HUDEP-2 (cell line): ENCODE results near the gene PPP1CA.

Experiments
- DNase-seq, 76 experiments: peaks; one replicate each; lab custom pipeline; 2025; ENCODE audit not compliant: unreplicated experiment in 76 of 76; lab: John Stamatoyannopoulos, UW

Gene PPP1CA

DNA sequence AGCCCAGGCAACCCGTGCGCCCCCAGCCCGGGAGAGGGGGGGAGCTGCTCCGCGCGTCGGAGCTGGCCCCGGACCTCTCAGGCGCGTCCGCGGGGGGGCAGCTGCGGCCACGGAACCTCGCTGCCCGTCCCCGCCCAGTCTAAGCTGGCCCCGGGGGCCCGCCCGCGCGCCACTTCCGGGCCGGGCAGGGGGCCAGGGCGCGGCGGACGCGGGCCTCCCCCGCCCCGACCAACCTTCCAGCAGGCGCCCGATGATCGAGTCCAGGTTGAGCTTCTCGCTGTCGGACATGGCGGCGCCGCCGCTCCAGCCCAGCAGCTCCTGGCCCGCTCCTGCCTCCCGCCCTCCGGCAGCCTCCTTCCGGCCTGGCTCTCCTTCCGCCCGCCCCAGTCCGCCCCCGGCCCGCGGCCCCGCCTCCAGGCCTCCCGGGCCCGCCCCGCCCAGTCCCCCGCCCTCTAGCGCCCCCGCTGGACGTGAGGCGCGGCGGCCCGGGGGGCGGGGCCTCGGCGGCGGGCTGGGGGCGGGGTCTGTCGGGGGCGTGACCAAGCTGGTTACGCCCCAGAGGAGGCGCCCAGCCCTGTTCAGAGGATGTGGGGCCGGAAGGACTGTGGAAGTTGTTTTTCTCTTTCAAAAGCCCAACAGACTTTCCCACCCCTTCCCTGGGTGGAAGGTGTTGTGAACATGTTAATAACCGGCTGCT, at the start of gene PPP1CA:
Gene PPP1CA (minus strand): TSS at position 364 of the 697 bp plus-strand sequence. CDS start 76 bp downstream, at position 288.
- peak in 72 of 76 experiments; percentile 38 to 92 (median 80) for DNase-seq

DNA sequence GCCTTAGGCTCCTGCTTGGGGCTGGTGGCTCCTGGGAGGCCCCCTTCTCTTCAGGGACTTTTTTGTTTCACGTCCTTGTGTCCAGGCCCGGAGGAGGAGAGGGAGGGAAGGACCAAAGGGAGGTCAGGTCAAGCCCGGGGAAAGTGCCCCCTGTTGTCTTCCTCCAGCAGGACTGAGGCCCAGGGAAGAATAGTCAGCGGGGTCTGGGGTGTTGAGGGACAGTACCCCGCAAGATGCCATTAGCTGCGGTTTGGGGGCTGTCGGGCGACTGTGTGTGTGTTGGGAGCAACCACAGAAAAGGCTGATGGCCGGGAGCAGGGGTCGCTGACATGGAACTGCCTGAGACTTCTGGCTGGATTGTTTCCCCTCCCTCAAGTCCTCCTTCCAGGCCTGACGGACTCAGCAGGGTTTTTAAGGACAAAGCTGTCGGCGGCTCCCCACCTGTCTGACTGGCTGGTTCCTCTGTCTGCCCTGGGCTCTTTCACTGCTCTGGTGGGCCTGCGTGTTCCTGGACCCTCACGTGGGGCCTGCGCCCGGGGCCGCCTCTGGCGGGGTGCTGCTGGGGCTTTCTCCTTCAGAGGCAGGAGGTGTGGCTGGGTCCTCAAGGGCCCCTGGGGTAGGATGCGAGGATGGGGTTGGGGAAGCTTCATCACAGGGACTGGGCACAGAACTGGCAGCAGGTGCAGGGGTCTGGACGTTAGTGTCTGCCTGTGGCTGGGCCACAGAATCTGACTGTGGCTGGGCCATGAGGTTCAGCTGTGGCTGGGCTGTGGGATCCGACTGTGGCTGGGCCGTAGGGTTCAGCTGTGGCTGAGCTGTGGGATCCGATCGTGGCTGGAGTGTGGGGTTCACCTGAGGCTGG, 49.4 kb upstream of the PPP1CA start:
- no peak for DNase-seq

DNA sequence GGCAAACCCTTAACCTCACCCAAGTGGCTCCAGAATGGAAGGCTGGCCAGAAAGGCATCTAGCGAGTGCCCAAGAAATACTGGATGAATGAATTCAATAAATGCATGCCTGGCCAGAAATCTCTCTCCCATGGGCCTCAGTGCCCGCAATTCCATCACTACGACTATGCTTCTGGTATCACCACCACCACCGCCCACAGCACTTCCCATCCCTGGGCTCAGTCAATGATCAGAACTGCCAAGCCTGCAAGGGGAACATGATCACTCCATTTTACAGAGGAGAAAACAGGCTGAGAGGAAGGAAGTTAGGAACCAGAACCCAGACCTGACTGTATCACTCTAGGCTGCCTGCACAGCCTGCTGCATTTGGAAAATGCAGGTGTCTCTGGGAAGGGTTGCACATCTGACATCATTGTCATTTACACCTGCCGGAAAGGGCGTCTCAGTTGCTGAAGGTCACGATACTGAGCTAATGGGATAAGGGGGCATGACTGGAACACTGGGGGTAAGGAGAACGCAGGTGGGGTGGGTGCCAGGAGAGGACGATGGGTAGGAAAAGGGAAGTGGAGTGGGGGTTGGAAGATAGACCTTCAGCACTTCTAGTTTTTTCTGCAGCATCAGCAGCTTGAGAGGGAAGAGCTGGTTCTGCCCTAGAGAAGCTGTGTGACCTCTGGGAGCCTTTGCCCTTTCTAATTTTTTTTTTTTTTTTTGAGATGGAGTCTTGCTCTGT, 47.6 kb upstream of the PPP1CA start:
- DNase-seq: no peak

DNA sequence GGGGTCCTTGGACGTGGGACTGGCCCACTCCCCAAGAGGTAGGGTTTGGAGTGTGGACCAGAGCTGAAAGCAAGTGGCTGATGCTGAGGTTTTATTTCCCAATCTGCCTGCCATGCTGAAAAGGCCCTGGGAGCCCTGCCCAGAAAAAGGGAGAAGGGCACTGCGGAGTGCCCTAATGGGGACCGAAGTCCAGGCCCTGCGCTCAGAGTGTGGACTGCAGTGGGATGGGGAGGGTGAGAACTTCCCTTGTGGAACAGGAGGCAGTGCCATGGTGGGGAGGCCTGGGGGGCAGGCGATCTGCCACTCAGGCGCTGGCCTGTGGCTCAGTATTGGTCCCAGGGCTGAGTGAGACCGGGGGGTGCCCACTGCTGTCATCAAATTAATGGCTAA, 46.6 kb upstream of the PPP1CA start:
- no peak for DNase-seq

DNA sequence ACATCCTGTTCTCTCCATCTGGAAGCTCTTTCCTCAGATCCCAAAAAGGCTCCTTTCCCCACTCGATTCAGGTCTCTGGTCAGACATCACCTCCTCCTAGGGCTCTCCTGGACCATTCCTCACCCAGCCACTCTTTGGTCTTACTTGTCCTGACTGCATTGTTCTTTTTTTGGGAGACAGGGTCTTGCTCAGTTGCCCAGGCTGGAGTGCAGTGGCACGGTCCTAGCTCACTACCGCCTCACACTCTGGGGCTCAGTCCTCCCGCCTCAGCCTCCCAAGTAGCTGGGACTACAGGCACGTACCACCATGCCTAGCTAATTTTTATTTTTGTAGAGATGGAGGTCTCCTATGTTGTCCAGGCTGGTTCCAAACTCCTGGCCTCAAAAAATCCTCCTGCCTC, 43.9 kb upstream of the PPP1CA start:
- DNase-seq: no peak

DNA sequence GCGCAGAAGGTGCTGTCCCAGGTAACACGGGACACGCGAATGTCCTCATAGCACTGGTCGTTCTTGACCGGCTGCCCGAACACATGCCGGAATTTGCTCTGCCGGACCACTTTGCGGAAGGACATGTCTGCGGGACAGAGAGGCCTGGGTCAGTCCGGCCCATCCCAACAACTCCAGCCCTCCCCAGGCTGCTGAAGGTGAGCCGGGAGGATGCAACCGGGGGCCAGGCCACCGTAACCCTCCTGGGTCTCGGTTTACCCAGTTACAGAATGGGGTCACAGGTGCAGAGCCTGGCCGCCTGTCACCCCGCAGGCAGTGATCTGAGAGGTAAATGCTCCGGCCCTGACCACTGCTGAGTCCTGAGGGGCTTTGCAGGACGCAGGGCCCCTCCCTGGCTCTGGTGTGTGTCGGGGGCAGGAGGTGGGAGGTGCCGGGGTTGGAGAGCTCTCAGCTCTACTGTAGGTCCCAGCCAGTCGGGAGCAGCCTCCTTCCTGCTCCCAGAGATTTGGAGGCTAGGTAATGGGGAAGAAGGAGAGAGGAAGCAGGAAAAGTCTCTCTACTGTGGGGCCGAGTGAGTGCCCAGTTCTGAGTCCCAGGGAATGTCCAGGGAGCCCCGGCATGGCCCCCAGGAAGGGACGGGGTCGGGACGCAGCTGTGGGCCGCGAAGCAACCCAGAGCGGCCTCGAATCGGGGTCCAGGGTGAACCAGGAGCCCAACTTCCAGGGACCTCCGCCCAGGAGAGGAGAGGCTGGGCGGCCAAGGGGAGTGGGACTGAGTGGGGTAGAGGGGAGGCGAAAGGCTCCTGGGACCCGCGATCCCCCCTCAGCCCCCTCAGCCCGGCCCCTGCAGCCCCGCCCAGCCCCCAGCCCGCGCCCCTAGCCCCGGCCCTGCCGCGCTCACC, 41.1 kb upstream of the PPP1CA start:
- DNase-seq: no peak

DNA sequence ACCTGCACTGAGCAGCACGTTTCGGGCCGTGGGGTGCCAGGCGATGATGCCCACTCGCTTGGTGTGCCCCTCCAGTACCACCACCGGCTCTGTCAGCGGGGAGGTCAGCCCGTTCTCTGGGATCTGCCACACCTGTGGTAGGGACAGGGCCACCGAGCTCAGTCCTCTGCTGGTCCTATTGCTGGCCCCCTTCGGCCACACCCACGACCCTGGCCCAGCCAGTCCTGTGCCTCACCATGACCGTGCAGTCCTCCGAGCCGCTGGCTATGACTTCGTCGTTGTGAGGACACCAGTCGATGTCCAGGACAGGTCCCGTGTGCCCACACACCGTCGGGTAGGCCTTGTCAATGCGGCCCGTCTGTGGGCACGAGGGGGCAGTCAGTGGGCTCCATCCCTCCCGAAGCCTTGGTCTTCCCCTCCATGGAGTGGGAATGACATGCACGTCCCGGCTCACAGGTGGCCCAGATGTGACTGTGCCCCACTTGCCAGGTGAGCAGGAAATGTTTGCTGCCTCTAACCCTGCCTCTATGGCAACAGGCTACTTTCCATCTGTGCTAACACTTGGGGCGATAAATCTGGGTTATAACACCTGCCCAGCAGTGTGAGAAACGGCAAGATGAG, 40.2 kb upstream of the PPP1CA start:
- DNase-seq: no peak

DNA sequence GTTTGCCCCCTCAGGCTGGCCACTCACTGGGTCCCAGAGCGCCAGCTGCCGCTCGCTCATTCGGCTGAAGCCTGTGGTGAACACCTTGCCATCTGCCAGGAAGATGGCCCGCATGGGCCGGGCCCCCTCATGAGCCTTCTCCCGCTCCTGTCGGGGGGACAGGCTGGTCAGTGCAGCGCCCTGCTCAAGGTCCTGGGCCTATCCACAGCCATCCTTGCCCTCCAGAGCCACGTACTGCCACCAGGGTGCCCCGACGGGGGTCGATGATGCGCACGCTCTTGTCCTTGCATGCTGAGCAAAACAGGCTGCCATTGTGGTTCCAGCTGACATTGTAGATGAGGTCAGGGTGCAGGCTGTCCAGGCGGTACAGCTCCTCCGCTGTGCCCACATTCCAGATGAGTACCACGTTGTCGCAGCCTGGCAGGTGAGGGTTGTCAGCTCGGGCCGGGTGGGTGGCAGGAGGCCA, 39.5 kb upstream of the PPP1CA start:
- peak in 1 of 76 experiments; percentile 10 for DNase-seq

DNA sequence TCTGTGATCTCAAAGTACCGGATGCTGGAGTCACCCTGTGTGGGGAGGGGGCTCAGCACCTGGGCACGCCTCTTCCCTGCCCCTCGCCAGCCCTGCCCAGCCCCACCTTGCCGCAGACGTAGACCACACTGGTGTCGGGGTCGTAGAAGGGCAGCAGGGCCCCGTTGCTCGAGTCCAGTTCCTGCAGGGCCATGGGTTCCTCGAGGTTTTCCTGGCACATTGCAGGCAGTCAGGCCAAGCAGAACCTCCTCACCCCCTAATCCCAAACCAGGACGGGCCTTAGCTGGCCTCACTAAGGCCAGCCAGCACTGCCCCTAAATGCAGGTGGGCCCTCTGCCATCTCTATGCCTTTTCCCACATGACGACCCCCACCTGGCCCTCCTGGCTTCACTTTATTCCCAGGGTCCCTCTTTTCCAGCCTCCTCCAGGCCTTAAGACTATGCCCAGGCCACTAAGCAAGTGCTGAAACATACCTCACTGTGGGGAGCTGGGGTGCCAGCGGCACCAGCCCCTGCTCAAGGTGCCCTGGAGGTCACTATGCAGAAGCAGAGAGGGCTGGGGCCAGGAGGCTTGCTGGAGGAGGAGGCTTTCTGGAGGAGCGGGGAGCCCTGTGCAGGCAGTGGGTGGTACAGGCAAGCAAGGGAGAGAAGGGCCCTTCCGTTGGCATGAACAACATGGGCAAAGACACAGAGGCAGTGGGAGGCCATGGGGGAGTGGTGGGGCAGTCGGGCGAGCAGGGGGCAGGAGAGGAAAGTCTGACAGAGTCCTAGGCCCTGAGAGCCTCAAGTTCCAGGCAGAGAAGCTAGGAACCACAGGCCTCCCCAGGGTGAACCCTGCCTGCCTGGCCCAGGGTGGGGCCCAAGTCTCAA, 38.8 kb upstream of the PPP1CA start:
- DNase-seq: no peak

DNA sequence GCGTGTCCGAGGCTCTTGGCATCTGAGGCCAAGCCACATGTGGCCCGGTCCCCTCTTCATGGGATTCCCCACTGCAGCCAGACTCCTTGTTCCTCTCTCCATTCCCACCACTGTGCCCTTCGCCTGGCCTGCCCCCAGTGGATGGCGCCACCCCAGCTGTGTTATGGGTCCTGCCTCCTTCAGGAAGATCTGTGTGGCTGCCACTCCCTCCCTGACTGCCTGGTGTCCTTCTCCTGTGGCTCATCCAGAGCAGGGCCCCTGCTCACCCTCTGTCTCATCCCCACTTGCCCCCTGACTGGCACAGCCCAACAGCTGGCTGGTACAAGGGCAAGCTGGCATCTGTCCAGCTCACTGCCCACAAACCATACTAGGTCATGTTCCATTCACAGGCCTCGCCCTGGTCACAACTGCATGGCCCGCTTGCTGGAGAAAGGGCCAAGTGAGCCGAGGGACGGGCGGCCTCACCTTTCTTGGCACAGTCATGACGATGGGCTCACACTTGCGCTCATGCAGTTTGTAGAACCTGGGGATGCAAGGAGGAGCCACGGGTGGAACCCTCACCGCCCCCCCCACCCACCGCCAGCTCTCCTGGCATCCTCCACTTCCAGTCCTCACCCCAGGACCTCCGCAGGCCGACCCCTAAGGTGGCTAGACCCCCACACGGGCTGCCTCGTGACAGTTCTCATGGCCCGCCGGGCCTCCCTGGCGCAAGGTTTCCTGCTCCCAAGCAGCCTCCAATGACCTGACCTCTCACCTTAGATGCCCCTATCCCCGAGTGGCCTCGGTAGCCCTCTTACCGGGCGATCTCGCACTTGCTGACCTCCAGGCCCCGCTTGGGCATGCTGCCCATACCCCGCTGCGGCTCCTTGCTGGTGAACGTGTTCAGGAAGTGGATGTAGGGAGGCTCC, 37.9 kb upstream of the PPP1CA start:
- peak in 36 of 76 experiments; percentile 4 to 56 (median 28) for DNase-seq

DNA sequence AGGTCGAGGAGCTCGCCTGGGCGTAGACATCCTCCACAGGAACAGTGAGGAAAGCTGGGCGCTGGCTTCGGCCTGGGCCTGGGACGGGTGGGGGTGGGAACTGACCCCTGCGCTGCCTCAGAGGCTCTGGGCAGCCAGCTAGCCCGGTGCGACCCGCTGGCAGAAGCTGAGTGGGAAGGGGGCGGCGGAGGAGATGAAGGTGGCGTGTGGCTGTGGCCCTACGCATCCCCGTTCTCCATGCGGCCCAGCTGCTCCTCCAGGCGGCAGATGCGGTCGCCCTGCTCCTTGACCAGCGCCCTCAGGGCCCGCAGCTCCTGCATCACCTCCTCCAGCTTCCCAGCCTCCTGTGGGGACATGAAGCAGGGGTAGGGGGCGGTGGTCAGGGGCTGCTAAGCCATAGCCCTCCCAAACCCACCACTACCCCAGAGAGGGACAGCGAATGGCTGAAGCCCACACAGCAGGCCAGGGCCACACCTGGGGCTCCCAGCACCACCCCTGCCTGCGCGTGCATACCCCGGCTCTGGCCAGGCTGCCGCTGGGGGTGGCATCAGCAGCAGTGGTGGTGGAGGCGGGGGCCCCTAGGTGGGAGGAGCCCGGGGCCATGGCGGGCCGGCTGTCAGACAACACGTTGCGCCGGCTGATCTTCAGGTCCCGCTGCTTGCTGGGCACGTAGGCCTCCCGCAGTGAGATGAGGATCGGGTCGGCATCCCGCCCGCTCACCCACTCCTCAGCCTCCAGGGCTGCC, 36.7 kb upstream of the PPP1CA start:
- no peak for DNase-seq

DNA sequence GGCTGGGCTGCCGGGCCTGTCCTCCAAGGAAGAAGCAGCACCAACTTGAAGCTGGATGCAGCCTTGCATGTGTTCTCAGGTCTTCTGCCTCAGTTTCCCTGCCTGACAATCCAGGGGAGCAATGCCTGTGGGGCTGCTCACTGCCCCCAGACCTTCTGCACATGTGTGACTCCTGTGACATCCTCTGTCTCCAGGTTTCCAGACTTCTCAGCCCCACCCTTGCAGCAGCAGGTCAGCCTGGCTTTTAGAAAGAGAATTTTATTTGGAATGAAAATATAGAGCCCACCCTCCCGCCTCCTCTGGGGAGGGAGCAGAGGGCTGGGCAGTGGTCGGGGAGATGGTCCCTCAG, 36.1 kb upstream of the PPP1CA start:
- no peak for DNase-seq

DNA sequence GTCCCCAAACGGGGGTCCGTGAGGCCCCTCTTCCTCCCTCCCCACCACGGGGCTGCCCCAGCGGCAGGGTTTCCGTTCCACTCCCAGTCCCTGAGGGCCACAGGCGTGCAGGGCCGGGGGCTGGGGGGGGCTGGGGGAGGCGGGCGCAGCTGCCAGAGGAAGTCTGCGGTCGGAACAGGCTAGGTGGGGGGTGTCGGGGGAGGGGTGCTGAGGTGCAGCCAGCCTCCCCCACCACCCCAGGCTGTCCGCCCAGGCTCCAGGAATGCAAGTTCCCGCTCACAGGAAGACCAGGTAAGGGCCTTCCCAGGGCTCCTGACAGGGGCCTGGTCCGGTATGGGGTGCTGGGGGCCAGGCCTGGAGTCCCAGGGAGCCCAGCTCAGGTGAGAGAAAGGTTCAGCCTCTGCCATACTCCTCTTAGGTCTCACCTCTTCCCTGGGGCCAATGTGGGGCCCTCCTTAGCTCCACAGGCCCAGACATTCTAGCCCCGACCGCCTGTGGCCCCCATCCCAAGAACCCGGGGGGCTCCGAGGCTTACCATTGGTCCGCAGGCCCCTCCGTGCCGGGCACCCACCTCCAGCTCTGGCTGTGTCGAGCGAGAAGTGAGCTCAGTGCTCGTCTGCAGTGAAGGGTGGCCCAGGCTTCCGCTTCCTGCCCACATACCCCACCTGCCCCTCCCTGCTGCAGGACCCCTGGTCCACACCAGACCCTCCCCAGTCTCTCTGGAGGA, 35.6 kb upstream of the PPP1CA start, which contains the start of gene PTPRCAP:
Gene PTPRCAP (minus strand): TSS at position 601 of the 727 bp plus-strand sequence. CDS start 63 bp downstream, at position 538.
- no peak for DNase-seq

DNA sequence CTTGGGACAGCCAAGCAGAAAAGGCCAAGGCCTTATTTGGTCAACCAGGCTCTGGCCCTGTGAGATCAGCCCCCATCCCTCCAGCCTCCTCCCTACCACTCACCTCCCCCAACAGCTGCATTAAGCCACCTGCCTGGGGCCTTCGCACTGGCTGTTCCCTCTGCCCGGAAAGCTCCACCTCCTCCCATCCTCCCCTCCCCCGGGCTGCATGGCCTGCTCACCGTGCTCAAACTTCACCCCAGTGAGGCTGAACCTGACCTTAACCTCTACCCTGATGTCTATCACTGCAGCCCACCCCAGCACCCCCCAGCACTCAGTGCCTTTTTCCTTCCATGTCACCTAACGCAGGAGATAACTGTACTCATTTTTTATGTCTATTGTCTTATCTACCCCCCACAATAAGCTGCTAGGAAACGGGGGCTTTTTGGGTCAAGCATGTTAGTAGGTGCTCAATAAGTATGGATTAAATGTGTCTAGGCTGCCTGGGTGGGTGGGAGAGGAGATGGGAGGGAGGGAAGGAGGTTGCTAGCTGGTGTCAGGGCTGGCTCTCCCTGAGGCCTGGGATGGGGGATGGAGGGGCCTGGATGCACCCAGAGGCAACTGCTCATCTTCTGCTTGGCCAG, 34.9 kb upstream of the PPP1CA start:
- no peak for DNase-seq

DNA sequence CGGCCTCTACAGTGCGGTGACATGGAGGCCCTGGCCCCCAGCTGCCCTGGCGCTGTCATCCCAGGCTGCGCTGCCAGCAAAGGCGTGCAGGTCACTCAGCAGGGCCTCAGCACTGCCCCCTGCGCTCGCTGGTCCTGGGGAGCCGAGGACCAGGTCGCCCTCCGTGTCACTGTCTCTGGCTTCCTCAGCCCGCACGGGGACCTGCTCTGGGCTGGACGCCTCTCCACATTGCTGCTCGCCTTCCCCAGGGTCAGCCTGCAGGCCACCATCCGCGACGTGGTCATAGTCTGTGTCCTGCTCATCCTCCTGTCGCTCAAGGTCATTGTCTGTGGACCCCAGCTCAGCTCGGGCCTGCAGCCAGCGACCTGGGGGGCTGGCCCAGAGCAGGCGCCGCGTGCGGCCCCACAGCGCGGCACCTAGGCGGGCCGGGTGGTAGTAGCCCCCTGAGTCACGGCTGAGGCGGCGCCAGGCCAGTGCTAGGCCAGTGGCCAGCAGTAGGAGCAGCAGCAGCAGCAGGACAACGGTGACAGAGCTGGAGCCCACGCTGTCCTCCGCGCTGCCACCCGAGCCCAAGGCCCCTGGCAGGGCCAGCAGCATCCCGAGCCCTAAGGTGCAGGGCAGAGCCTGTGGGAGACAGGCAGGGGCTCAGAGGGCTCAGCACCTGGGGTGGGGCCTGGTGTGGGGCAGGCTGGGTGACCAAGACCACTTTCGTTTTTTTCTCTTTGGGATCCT, 34.2 kb upstream of the PPP1CA start:
- no peak for DNase-seq
